ENCODE data around the gene ATRAID.
"Not testable (repeated sequence)": the region's sequence is repeated elsewhere in the genome, so short reads cannot be mapped to it uniquely, and the experiment has no call there.

The ATRAID gene

GRCh38 chr2:27194538-27195354 lies 17.1 kb upstream of the ATRAID start:
- no peak for DNase-seq (ENCODE audit: low spot score)

- DNase-seq (ENCODE audit: low spot score), result not testable (repeated sequence)
These were observed 16.0 kb upstream of the ATRAID start for GRCh38 chr2:27195799-27196198.

DNA sequence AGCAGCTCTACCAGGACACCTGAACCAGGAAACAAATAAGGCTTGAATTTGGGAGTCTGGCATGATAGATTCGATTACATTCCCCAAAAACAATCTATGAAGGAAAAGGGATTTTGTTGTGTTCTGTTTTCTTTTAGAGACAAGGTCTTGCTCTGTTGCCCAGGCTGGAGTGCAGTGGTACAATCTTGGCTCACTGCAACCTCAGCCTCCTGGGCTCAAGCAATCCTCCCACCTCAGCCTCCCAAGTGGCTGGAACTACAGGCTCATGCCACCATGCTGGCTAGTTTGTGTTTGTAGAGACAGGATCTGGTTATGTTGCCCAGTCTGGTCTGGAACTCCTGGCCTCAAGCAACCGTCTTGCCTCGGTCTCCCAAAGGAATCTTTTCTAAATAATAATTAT lies 13.8 kb upstream of the ATRAID start:
- not testable (repeated sequence) for DNase-seq (ENCODE audit: low spot score)

DNA sequence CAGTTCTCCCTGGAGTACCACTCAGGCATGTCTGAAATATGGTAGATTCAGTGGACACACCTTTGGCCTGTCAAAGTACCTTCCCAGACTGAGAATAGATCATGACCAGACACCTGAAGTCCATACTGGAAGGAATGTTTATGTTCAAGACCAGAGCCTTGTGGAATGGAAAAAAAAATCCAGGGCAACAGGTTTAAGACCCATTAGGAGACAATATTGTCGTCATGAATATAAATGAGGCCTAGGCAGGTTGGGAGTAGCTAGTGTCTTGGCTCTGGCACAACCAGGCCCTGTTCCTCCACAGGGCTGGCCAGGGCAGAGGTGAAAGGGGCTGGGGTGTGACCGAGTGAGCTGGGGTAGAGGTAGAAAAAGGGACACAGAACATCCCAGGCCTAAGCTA lies 13.2 kb upstream of the ATRAID start:
- DNase-seq (ENCODE audit: low spot score), result no peak

GRCh38 chr2:27199241-27199640 lies 12.6 kb upstream of the ATRAID start:
- DNase-seq (ENCODE audit: low spot score), result no peak

GRCh38 chr2:27201675-27202074 lies 10.2 kb upstream of the ATRAID start:
- no peak for DNase-seq (ENCODE audit: low spot score)

- no peak for DNase-seq (ENCODE audit: low spot score)
These were observed 9.0 kb upstream of the ATRAID start for GRCh38 chr2:27202854-27203253.

DNA sequence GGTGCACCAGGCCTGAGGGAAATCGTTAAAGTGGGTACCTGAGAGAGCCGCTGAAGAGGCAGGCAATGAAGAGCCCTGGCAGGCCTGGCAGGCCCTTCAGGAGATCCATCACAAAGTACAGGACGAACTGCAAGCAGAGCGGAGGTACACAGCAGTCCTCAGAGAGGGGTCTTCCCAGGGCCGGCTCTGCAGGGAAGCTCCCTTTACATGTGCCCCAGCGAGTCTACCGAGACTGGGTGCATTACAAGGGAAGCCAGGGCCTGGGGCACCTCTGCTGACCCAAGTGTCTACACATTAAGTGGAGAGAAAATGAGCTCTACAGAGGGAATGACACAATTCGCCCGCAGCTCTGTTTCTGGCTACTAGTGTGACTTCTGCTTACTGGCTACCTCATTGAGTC lies 8.1 kb upstream of the ATRAID start:
- DNase-seq (ENCODE audit: low spot score), result no peak

DNA sequence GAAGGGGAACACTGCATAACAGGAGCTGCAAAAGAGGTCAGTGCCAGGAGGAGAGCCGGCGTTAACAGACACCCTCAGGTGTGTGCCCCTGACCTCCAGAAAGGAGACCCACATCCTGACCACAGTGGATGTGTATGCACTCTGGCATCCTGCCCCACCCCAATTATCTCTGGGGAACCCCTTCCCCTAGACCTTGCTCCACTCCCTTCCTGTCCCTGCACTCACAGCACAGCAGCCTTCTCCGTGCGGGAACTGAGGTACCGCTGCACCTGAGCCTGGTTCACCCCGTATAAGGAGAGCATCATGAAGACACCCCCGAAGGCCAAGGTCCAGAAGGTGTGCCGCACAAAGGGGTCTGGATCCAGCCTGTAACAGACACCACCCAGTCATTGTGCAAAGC lies 7.3 kb upstream of the ATRAID start:
- no peak for DNase-seq (ENCODE audit: low spot score)

- no peak for DNase-seq (ENCODE audit: low spot score)
These were observed 6.6 kb upstream of the ATRAID start for GRCh38 chr2:27205206-27205605.

DNA sequence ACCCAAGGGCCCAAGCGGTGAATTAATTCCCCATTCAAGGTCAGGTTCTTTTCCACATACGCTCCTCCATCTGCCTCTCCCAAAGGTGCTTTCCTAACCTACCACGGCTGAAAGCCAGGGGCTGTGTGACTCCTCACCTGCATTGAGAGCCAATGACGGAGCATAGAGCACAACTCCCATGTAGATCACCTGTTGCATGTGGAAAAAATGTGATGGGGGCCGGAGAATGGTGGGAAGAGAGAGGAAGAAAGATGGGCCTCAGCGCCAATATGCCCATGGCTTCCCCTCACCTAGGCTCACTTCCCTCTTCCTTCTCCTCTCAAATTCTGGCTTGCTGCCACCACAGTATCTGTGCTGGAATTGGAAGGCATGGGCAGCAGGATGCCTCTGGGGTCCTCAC lies 5.5 kb upstream of the ATRAID start:
- no peak for DNase-seq (ENCODE audit: low spot score)

DNA sequence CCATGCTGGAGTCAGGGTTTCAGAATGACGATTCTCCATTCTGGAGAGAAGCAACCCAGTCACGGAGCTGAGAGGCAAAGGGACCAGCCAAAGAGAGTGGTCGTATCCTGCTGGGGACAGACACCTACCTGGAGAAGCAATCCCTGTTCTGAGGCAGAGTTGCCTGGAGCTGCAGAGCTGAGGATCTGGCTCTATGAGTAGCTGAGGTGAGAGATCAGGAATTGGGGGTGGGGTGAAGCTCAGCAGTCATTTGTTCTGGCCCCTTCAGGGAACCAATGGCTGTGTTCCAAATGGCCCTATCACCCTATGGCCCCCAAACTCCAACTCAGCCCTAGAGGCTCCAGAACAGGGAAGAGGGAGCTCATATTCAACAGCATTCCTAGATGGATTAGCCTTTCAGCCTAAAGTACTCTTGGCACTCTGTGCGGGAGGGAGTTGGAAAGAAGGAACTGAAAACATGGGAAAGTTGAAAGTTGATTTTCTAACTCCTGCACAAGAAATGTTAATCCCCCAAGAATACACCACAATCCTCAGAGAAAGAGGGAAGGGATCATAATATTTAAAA lies 3.3 kb upstream of the ATRAID start:
- no peak for DNase-seq (ENCODE audit: low spot score)

DNA sequence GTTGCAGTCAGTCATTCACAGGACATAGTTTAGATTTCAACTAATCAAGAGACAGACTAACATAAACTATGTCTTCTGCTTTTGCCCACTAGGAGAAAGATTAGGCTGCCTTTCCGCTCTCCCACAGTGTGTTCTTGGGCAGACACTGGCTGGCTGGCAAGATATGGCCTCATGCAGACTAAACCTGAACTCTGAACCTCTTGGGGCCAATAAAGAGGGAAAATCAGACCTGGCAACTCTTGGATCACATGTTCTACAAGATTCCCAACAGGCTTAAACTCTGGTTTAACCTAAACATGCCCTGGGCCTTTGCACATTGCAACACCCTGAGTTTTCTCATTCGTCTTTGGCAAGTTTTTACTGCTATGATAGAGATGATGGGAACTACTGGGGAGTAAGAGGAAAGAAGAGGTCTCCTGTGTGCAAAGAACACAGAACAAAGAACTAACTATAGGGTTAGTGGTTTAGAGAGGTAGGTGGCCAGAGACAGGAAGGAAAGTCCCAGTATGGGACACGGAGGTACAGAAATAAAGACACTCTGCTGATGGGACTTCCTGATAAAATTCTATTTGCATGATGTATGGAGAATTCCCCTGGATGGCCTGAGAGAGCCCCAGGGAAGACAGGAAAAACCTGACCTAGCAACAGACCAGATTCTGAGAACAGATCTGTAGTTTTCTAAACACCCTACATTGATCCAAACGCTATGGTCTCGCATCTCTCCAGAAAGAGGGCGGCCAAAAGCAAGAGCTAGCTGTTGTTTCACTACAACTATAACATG lies 2.0 kb upstream of the ATRAID start:
- DNase-seq (ENCODE audit: low spot score), result no peak

DNA sequence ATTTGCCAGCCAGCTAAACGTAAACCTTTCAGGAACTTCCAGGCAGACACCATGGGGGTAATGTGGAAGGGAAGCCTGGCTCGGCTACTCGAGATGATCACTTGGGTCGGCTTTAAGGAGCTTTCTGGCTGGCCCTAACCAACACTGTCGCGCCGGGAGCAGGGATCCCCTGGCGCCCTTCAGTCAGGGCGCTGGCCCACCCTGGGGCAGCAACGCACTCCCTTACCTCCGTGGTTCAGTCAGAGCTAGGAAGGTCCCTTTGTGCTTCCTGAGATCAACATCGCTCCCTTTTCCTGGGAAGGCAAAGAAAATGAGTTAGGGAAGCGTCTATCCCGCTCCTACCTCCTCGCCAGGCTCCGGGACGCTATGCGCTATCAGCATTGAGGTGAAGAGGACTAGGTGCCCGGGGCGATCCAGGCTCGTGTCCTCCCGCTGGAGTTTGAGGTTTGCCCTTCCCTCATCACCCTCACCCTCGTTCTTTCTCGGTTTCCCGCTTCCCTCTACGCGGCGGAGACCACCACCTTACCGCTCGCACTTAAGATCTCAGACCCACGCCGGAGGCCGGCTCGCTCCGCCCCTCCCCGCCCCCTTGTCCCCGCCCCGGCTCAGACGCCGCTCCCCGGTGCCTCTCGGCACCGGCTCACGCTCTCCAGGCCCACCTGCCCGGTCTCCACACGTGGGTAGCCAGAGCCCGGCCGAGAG lies 449 bp upstream of the ATRAID start:
- no peak for DNase-seq (ENCODE audit: low spot score)

- DNase-seq (ENCODE audit: low spot score), result peak; percentile 70
These were observed 1.0 kb downstream of the ATRAID start for GRCh38 chr2:27212626-27213471.

GRCh38 chr2:27214941-27215340 lies 3.1 kb downstream of the ATRAID start:
- DNase-seq (ENCODE audit: low spot score), result no peak

GRCh38 chr2:27216416-27217137 lies 4.7 kb downstream of the ATRAID start:
- no peak for DNase-seq (ENCODE audit: low spot score)

GRCh38 chr2:27217173-27218121 lies 5.6 kb downstream of the ATRAID start, which contains the start of gene CAD:
Gene CAD, plus strand, starts transcription at chr2:27217369. Its CDS starts 183 bp downstream, at chr2:27217552.
- peak; percentile 95 for DNase-seq (ENCODE audit: low spot score)

DNA sequence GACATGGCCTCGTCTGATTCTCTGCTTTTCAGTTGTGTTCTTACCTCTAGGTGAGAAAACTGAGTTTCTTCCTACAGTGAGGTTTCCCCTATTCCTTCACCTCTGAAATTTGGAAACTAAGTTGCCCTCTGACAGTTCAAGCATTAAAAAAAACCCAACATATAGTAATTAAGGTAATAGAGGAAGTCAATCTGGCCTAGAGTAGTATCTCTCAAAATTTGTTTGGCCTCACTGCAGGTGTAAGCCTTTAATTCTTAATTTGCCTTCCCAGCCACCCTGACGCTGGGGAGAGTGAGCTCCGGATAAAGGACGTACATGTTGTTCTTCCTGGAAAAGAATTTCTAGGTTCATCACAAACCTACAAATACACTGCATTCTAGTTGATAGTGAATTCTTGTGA lies 6.8 kb downstream of the ATRAID start:
- DNase-seq (ENCODE audit: low spot score), result no peak

GRCh38 chr2:27219091-27219490 lies 7.2 kb downstream of the ATRAID start:
- DNase-seq (ENCODE audit: low spot score), result no peak
